WERI-Rb-1 (cell line): Measurements from ENCODE around the gene IRF2.

Experiments
- DNase-seq: peaks from one replicate; pipeline ENCODE4 v3.0.0-alpha.2; 2020
- H3K27ac ChIP-seq: fragments of 250-450 bp; sonication (Bioruptor Pico); 2 replicates; pipeline ENCODE4 v1.5.1; 2020; ENCODE audit warnings: mild to moderate bottlenecking, moderate library complexity
- H3K27me3 ChIP-seq: fragments of 250-450 bp; sonication (Bioruptor Pico); 2 replicates; pipeline ENCODE4 v1.5.1; 2021; ENCODE audit warnings: mild to moderate bottlenecking, low read depth, moderate library complexity; ENCODE audit not compliant: insufficient read depth, severe bottlenecking
- H3K36me3 ChIP-seq: fragments of 250-450 bp; sonication (Bioruptor Pico); 2 replicates; pipeline ENCODE4 v1.5.1; 2020; ENCODE audit warnings: mild to moderate bottlenecking, moderate library complexity
- H3K4me3 ChIP-seq: 2 replicates; pipeline ENCODE4 v1.5.1; 2011; ENCODE audit warnings: low read depth, mild to moderate bottlenecking, control low read depth, low read length
- H3K9me3 ChIP-seq: fragments of 250-450 bp; sonication (Bioruptor Pico); 2 replicates; pipeline ENCODE4 v1.5.1; 2021; ENCODE audit warnings: mild to moderate bottlenecking, moderate library complexity; ENCODE audit not compliant: severe bottlenecking
- TF ChIP-seq, protein P1 (sequence below): IDR thresholded peaks from 2 replicates; pipeline ENCODE4 v1.5.1; 2011; ENCODE audit warnings: low read depth, mild to moderate bottlenecking, control low read depth, inconsistent platforms, low read length

The IRF2 gene

DNA sequence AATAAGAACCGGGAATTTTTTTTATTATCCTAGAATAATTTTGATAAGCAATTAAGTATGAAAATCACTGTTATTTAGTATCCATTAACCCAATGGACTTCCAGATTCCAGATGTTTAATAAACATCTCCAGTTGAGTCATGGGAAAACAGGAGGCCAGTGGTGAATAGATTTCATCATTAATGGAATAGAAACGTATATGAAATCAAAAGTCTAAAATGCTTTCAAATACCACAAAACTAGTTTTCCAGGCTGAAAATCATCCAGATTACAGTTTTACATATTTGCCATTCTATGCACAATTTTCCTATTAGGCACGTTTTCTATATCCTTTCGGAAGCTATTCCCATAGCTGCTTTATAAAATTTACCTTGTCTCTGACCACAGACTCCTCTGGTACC lies 35.0 kb downstream of the IRF2 start:
- no peaks in the 10 kb centered on the region for H3K9me3 ChIP-seq
- no peak for DNase-seq
- TF ChIP-seq, protein P1, sequence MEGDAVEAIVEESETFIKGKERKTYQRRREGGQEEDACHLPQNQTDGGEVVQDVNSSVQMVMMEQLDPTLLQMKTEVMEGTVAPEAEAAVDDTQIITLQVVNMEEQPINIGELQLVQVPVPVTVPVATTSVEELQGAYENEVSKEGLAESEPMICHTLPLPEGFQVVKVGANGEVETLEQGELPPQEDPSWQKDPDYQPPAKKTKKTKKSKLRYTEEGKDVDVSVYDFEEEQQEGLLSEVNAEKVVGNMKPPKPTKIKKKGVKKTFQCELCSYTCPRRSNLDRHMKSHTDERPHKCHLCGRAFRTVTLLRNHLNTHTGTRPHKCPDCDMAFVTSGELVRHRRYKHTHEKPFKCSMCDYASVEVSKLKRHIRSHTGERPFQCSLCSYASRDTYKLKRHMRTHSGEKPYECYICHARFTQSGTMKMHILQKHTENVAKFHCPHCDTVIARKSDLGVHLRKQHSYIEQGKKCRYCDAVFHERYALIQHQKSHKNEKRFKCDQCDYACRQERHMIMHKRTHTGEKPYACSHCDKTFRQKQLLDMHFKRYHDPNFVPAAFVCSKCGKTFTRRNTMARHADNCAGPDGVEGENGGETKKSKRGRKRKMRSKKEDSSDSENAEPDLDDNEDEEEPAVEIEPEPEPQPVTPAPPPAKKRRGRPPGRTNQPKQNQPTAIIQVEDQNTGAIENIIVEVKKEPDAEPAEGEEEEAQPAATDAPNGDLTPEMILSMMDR = no peak

DNA sequence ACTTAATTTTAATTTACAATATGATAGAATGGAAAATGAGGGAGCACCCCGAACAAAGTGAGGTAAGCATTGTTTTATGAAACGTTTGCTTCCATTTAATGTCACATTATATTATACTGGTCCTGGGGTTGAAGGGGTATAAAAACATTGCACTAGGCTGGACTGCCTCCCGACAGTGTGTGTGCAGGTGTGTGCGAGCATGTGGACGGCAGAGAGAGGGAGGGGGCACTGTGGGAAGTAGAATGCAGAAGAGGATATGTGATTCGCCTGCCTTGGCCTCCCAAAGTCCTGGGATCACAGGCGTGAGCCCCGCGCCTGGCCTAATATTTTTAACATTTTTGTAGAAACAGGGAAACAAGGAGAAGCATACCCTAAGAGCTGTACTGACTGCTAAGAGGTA lies 36.0 kb downstream of the IRF2 start:
- Histone ChIP-seq H3K4me3 (no peak overlapping the region), H3K9me3 (no peaks in the 10 kb centered on the region), H3K36me3 (no peaks in the 10 kb centered on the region), H3K27me3 (no peaks in the 10 kb centered on the region), H3K27ac (no peak overlapping the region)
- TF ChIP-seq, protein P1 = no peak
- no peak for DNase-seq

More for the DNA sequence above, 35.0 kb downstream of the IRF2 start:
- H3K27me3 ChIP-seq = no peaks in the 10 kb centered on the region
- H3K36me3 ChIP-seq = no peaks in the 10 kb centered on the region
- H3K4me3 ChIP-seq = no peak overlapping the region
- no peak overlapping the region for H3K27ac ChIP-seq

DNA sequence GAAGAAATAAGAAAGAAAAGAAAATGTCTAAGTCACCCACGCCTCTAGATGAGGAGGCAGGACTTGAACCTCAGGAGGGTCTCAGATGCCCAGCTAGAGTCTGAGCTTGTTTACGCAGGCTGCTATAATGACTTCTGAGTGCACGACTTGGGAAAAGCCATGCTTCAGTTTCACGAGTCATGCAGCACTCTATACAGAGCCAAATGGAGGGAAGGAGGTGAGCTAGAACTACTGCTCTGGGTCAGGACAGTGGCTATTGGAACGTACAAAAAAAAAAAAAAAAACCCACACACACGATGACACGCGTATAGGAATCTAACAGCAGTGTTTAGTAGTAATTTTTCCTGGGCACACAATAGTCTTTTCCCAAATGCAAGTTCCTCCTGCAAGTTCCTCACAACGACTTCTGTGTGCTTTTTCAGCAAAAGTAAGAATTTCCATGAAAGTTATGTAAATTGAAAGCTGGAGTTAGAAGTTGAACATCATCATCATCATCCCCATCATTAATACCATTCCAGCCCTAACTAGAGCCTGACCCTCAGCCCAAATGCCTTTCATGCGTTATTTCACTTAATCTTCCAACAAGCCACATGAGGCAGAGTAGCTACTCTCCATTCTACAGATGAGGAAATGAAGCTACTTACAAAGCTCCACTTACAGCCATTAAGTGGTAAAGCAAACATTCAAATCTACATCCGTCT lies 36.6 kb downstream of the IRF2 start:
- H3K27ac ChIP-seq = no peak overlapping the region
- TF ChIP-seq, protein P1 = no peak

DNA sequence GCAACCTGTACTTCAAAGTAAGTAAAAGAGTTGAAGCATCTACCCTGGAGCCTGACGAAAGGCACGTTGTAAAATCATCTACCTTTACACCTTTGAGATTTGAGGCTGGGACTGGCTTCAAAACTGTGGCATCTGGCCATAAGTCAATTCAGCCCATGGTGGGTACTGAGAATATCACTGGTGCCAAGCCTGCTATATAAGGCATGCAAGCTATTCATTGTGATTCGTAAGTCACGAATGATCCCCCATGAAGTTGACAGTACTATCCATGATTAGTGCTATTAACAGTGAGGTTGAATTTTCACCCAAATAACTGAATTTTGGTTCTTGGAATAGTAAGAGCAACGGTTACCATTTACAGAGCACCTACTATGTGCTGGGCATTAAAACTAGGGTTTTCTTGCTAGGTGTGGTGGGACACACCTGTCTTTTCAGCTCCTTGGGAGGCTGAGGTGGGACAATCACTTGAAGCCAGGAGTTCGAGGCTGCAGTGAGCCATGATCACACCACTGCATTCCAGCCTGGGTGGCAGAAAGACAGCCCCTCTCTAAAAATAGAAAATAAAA lies 39.8 kb downstream of the IRF2 start:
- no peaks in the 10 kb centered on the region for H3K9me3 ChIP-seq
- no peak overlapping the region for H3K27ac ChIP-seq
- no peaks in the 10 kb centered on the region for H3K36me3 ChIP-seq
- TF ChIP-seq, protein P1 = no peak
- no peaks in the 10 kb centered on the region for H3K27me3 ChIP-seq
- no peak overlapping the region for H3K4me3 ChIP-seq
- no peak for DNase-seq

More for the DNA sequence above, 36.6 kb downstream of the IRF2 start:
- no peak for DNase-seq
- no peaks in the 10 kb centered on the region for H3K36me3 ChIP-seq
- no peak overlapping the region for H3K4me3 ChIP-seq
- no peaks in the 10 kb centered on the region for H3K27me3 ChIP-seq
- H3K9me3 ChIP-seq = no peaks in the 10 kb centered on the region

DNA sequence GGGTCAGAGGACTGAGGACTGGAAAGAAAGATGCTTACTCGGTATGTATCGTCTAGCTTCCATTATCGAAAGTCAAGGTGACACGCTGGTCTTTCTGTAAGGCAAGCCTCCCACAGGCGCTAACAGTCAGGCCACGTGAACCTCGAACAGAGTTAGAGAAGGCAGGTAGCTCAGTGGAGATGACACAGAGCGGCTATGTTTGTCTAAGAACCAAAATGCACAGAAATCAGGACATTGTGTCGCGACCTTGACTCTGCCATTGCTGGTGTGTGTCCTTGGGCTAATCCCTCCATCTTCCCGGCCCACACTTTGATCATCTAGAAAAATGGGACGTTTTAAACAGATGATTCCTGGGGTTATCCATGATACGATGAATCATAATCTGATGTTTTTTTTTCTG lies 40.3 kb downstream of the IRF2 start:
- Histone ChIP-seq H3K36me3 (no peaks in the 10 kb centered on the region), H3K4me3 (no peak overlapping the region), H3K9me3 (no peaks in the 10 kb centered on the region), H3K27me3 (no peaks in the 10 kb centered on the region), H3K27ac (no peak overlapping the region)
- DNase-seq = no peak
- TF ChIP-seq, protein P1 = no peak
